ENCODE measurements around the gene CPED1.

GRCh38 chr7:121182902-121183301, 194.4 kb downstream of the CPED1 start:
- no peak for TF ChIP-seq CTCF (IDR thresholded peaks at IDR 0.05)
- TF ChIP-seq POLR2A (IDR thresholded peaks at IDR 0.05) = no peak

Data from body of pancreas (tissue), 4 donors.